Spleen (tissue), 11 donors: ENCODE measurements around the gene PAX1. TPM values are rescaled to one million over a fixed set of nuclear protein-coding genes. Genes with fewer than 3 reads are reported as not detected.

Source experiments
- DNase-seq: peaks from one replicate; pipeline ENCODE4 v3.0.0-alpha.2; 2020
- H3K27ac ChIP-seq, 8 donors: fragments of 200-600 bp; sonication (generic) in 7 of 8; 1 replicate in 4 of 8; 2 replicates in 4 of 8; pipeline versions ENCODE4 v1.5.0 to v1.8.0; 2016 to 2021; ENCODE audit warnings: inconsistent platforms in 4 of 8, mild to moderate bottlenecking in 4 of 8, moderate library complexity in 1 of 8
- H3K27me3 ChIP-seq, 7 donors: fragments of 200-600 bp; sonication (generic) in 6 of 7; replicated peaks in 1 of 7; 1 replicate in 4 of 7; 2 replicates in 3 of 7; pipeline versions ENCODE4 v1.5.0 to v1.8.0; 2016 to 2021; ENCODE audit warnings: inconsistent platforms in 3 of 7, mild to moderate bottlenecking in 1 of 7
- H3K36me3 ChIP-seq, 6 donors: fragments of 200-600 bp; sonication (generic) in 5 of 6; 1 replicate in 4 of 6; 2 replicates in 2 of 6; pipeline versions ENCODE4 v1.5.0 to v1.8.0; 2016 to 2021; ENCODE audit warnings: inconsistent platforms in 2 of 6
- H3K4me1 ChIP-seq, 6 donors: fragments of 200-600 bp; sonication (generic) in 5 of 6; 1 replicate in 3 of 6; 2 replicates in 3 of 6; pipeline versions ENCODE4 v1.5.0 to v1.8.0; 2016 to 2021; ENCODE audit warnings: inconsistent platforms in 3 of 6
- H3K4me3 ChIP-seq, 8 donors: fragments of 200-600 bp; sonication (generic) in 7 of 8; 1 replicate in 4 of 8; 2 replicates in 4 of 8; pipeline versions ENCODE4 v1.5.0 to v1.8.0; 2016 to 2021; ENCODE audit warnings: inconsistent platforms in 4 of 8, mild to moderate bottlenecking in 4 of 8, moderate library complexity in 2 of 8
- H3K9me3 ChIP-seq, 8 donors: fragments of 200-600 bp; sonication (generic) in 7 of 8; 1 replicate in 4 of 8; 2 replicates in 4 of 8; pipeline versions ENCODE4 v1.5.0 to v1.8.0; 2016 to 2021; ENCODE audit warnings: inconsistent platforms in 4 of 8
- POLR2A ChIP-seq, 3 donors: fragments of 450-650 bp; IDR thresholded peaks; one replicate each; pipeline ENCODE4 v1.5.1; 2017; ENCODE audit warnings: antibody characterized with exemption in 3 of 3, mild to moderate bottlenecking in 1 of 3
- POLR2AphosphoS5 ChIP-seq, 3 donors: sonication (generic); formaldehyde crosslinking; IDR thresholded peaks; one replicate each; pipeline ENCODE4 v1.5.1; 2017; ENCODE audit warnings: antibody characterized with exemption in 3 of 3
- WGBS, 5 donors: extraction: QIAGEN DNeasy Blood & Tissue Kit in 3 of 5; methylation state at CpG; one replicate each; pipeline versions ENCODE4 v1.1.5 to v1.1.7; 2013 to 2018; 5-methylcytosine and 5-hydroxymethylcytosine counted together
- intact Hi-C: fragments of 100-400 bp; cut with DNase I; formaldehyde crosslinking; loops from one replicate; pipeline ENCODE4 v1.15.0; 2023; ENCODE audit warnings: low total_unique reads
- polyA plus RNA-seq, 3 donors: library from polyadenylated mRNA; stranded (reverse); fragments of 200-250 nt; gene quantifications; one replicate each; pipeline ENCODE4 v1.2.1, GENCODE V29; 2013
- total RNA-seq, 7 donors: library from RNA; depleted of rRNA in 3 of 7; stranded (reverse); fragments of >200 nt in 3 of 7; fragmentation: NEBNext Ultra II Directional in 4 of 7; extraction: Animal tissue kit (Norgen Biotek cat#: 25700) in 4 of 7; gene quantifications; one replicate each; pipeline versions ENCODE4 v1.1.0 to v1.2.1, GENCODE V29; 2016 to 2021
- TF ChIP-seq, protein P1 (sequence below), 11 experiments: fragments of 200-600 bp in 7 of 11; fragments of 450-650 bp in 4 of 11; sonication (generic) in 4 of 11; IDR thresholded peaks in 8 of 11; conservative IDR thresholded peaks in 3 of 11; 1 replicate in 7 of 11; 2 replicates in 4 of 11; pipeline versions ENCODE4 v1.4.0 to v1.8.0; 2016 to 2021; ENCODE audit warnings: antibody characterized with exemption in 11 of 11, inconsistent platforms in 4 of 11, mild to moderate bottlenecking in 1 of 11
- donor health status: healthy with polysubstance abuse.
- donor health status: DM: no; HTN: no; CAD: no; lungs with moderate emphysema.
- donor health status: DM: no; HTN: no; CAD: no.
- donor health status: Bipolar disorder and iron deficiency.
- donor health status: healthy.
- donor health status: DM: no; HTN: no; CAD: no.
- donor health status: DM: yes; HTN: yes; CAD: no.

Gene PAX1
- total and polyA plus RNA-seq, 10 donors, result not detected

DNA sequence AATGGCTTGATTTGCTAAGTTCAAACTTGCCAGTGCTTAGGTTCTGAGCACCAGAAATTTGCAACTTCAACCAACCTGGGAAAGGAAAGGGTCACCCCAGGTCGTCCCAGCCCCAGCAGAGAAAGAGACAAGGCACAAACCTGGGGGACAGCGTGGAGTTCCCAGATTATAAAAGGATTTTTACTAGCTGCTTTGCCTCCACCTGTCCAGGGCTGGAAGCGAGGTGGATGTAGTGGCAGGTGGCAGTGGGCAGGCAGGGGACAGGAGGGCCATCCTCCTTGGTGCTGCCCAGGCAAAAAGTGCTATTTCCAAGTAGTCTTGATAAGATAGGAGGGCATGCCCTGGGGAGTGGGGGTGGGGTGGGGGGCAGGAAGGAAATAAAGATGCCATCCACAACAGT, 4.9 kb downstream of the PAX1 start:
- peaks cover 12 to 100% (median 85%) of the 10 kb centered on the region in 7 donors for H3K27me3 ChIP-seq

DNA sequence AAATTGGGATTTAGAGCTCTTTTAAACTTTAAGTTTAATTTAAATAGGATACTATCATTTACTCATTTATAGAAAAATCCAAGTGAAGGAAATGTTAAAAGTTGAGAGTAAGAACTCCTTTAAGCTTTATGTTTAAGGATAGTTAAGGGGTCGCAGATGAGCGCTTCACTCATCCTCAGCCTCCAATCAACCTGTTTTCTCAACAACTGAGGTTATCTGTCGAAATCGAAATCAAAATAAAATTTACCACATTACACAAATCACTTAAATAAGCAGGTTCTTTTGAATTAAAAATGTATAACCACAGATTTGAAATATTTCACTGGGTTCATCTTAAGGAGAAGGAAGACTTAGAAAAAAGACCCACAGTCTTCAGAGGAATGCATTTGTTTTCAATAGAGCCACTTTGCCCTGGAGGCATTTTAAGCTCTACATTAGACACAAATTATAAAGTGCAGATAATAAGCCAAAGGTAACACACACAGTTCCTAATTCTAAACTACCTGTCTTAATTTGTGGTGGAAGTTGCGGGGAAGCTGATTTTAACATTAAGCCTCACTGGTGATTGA, 5.5 kb downstream of the PAX1 start:
- Histone ChIP-seq H3K36me3 (no peaks in the 10 kb centered on the region), H3K4me3 (no peak overlapping the region), H3K4me1 (peaks cover 0 to 16% (median under 1%) of the 10 kb centered on the region in 6 donors), H3K9me3 (no peaks in the 10 kb centered on the region), H3K27ac (no peak overlapping the region), H3K27me3 (peaks cover 12 to 100% (median 86%) of the 10 kb centered on the region in 7 donors)
- 11 to 26% (median 15%) methylated on average over 5 of the region's 5 CpGs for WGBS, 5 donors
- DNase-seq, result no peak
- no peak for TF ChIP-seq POLR2A (IDR thresholded peaks at IDR 0.05)
- TF ChIP-seq, protein P1, sequence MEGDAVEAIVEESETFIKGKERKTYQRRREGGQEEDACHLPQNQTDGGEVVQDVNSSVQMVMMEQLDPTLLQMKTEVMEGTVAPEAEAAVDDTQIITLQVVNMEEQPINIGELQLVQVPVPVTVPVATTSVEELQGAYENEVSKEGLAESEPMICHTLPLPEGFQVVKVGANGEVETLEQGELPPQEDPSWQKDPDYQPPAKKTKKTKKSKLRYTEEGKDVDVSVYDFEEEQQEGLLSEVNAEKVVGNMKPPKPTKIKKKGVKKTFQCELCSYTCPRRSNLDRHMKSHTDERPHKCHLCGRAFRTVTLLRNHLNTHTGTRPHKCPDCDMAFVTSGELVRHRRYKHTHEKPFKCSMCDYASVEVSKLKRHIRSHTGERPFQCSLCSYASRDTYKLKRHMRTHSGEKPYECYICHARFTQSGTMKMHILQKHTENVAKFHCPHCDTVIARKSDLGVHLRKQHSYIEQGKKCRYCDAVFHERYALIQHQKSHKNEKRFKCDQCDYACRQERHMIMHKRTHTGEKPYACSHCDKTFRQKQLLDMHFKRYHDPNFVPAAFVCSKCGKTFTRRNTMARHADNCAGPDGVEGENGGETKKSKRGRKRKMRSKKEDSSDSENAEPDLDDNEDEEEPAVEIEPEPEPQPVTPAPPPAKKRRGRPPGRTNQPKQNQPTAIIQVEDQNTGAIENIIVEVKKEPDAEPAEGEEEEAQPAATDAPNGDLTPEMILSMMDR (IDR thresholded peaks at IDR 0.05 in 8 of 11, conservative IDR thresholded peaks at IDR 0.05 in 3 of 11), result no peak
- no peak for TF ChIP-seq POLR2AphosphoS5 (IDR thresholded peaks at IDR 0.05)
- intact Hi-C loops, result loop anchor here (10.0 kb wide), 1 partner anchor 594 kb away; no protein-coding TSS in a partner anchor

More for the DNA sequence above, 4.9 kb downstream of the PAX1 start:
- Histone ChIP-seq H3K36me3 (no peaks in the 10 kb centered on the region), H3K4me3 (no peak overlapping the region), H3K27ac (no peak overlapping the region), H3K4me1 (peaks cover 0 to 16% (median 1%) of the 10 kb centered on the region in 6 donors), H3K9me3 (no peaks in the 10 kb centered on the region)
- no peak for DNase-seq
- intact Hi-C loops, result loop anchor here (10.0 kb wide), 1 partner anchor 594 kb away; no protein-coding TSS in a partner anchor
- 5 to 10% (median 7%) methylated on average over 3 of the region's 3 CpGs for WGBS, 5 donors
- TF ChIP-seq POLR2A (IDR thresholded peaks at IDR 0.05) (no peak), POLR2AphosphoS5 (IDR thresholded peaks at IDR 0.05) (no peak)
- TF ChIP-seq, protein P1 (IDR thresholded peaks at IDR 0.05 in 8 of 11, conservative IDR thresholded peaks at IDR 0.05 in 3 of 11), result no peak

DNA sequence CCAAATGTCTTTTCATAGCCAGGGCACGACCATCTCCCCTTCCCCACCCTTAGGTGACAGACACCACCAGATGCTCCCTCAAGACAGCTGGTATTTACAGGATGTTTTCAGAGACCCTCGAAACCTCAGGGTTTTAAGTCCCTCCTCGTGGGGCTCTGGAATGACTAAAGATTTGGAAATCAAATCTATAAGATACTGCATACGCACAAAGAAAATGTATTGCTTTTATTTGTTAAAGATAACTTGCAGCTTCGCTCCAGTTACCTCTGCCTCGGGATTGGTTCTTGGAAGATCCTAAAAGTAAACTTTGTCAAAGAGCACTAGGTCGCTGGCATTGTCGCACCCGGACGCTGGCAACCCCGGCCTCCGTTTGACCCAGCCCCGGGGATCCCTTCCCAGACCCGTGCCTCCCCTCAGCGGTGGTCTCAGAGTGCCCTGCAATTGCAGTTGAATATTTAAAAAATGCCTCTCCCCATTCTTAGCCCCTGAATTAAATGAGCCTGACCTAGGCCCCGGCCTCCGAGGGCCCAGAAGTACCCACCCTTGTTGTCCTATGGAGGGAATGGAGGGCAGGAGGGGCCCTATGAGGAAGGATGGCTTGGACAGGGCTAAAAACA, 7.1 kb downstream of the PAX1 start:
- Histone ChIP-seq H3K4me3 (no peak overlapping the region), H3K27ac (no peak overlapping the region), H3K27me3 (peaks cover 4 to 100% (median 81%) of the 10 kb centered on the region in 7 donors), H3K9me3 (no peaks in the 10 kb centered on the region), H3K36me3 (no peaks in the 10 kb centered on the region), H3K4me1 (peaks cover 0 to 12% (median 0%) of the 10 kb centered on the region in 6 donors)
- TF ChIP-seq, protein P1 (IDR thresholded peaks at IDR 0.05 in 8 of 11, conservative IDR thresholded peaks at IDR 0.05 in 3 of 11), result no peak
- TF ChIP-seq POLR2AphosphoS5 (IDR thresholded peaks at IDR 0.05), result no peak
- no peak for TF ChIP-seq POLR2A (IDR thresholded peaks at IDR 0.05)
- intact Hi-C loops, result loop anchor here (10.0 kb wide), 1 partner anchor 592 kb away; no protein-coding TSS in a partner anchor
- WGBS, 5 donors, result 6 to 14% (median 6%) methylated on average over 16 to 17 of the region's 17 CpGs
- no peak for DNase-seq

DNA sequence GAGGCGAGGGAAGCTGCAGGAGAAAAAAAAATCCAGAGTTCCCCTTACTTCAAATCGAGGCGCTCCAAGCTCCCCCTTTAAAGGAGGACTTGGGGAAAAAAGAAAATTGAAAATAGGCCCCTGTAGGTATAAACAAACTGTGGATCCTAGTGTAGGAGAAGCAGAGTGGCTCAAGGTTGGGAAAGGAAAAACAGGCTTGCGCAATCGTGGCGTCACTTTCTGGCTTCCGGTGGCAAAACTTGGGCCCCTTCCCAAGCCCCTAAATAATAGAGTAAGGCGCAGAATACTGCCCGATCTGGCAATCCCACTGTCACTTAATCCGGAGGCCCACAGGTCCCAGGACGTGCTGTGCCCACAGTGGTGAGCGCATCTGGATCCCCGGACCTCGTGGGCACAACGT, 8.0 kb downstream of the PAX1 start:
- 6 to 10% (median 6%) methylated on average over 9 to 15 of the region's 15 CpGs for WGBS, 5 donors
- Histone ChIP-seq H3K36me3 (no peaks in the 10 kb centered on the region), H3K4me1 (peaks cover 0 to 12% (median 0%) of the 10 kb centered on the region in 6 donors), H3K9me3 (no peaks in the 10 kb centered on the region), H3K27ac (no peak overlapping the region), H3K27me3 (peaks cover 4 to 100% (median 74%) of the 10 kb centered on the region in 7 donors), H3K4me3 (no peak overlapping the region)
- intact Hi-C loops, result loop anchor here (10.0 kb wide), 1 partner anchor 591 kb away; no protein-coding TSS in a partner anchor
- TF ChIP-seq POLR2AphosphoS5 (IDR thresholded peaks at IDR 0.05) (no peak), POLR2A (IDR thresholded peaks at IDR 0.05) (no peak)
- TF ChIP-seq, protein P1 (IDR thresholded peaks at IDR 0.05 in 8 of 11, conservative IDR thresholded peaks at IDR 0.05 in 3 of 11), result no peak
- DNase-seq, result no peak
